HepG2 (cell line): ENCODE data around the gene FAM210A. TPM values are rescaled to one million over a fixed set of nuclear protein-coding genes. Genes with fewer than 3 reads are reported as not detected.

Source experiments
- ATAC-seq: fragments of 200-7000 bp; cut with Tn5 transposase; 3 replicates; pipeline ENCODE4 v1.9.1; 2020; ENCODE audit warnings: mild to moderate bottlenecking, moderate library complexity
- BruUV-seq: library from RNA; stranded (reverse); fragments of 400-500 nt; replicated peaks from 2 replicates; lab custom pipeline; 2021; lab: Mats Ljungman, UMichigan
- CTCF ChIA-PET: fragments of 300-600 bp; formaldehyde crosslinking; extraction: SDS; loops from one replicate; lab custom pipeline; 2021; ENCODE audit warnings: low total read pairs, inconsistent platforms, low intra/inter-chr PET ratio; lab: Yijun Ruan, JAX
- POLR2A ChIA-PET: fragments of 350-600 bp; sonication (Branson Sonifier 250); formaldehyde crosslinking; loops from one replicate; lab custom pipeline; 2020; ENCODE audit warnings: antibody characterized with exemption, inconsistent platforms; lab: Yijun Ruan, JAX
- DNase-seq: peaks from one replicate; pipeline ENCODE4 v3.0.0-alpha.2; 2015; ENCODE audit warnings: low spot score
- FAIRE-seq: peaks from 3 replicates; lab custom pipeline; 2011; peaks lifted over from hg19 to GRCh38; lab: Jason Lieb, UNC
- H2AFZ ChIP-seq: one replicate; pipeline ENCODE4 v1.6.1; 2011; ENCODE audit warnings: low read length, inconsistent platforms
- H3K27ac ChIP-seq: fragments of 300-600 bp; 3 replicates; pipeline ENCODE4 v1.8.0; 2011; ENCODE audit warnings: mixed run types, mild to moderate bottlenecking, mixed read lengths, low read length, inconsistent platforms; ENCODE audit not compliant: insufficient read depth; ENCODE audit errors: extremely low read length
- H3K27me3 ChIP-seq, 2 experiments: fragments of 200-600 bp in 1 of 2; 2 replicates in 1 of 2; 3 replicates in 1 of 2; pipeline versions ENCODE4 v1.6.0 to v1.8.0; 2011; ENCODE audit warnings: low read length in 2 of 2, mild to moderate bottlenecking in 2 of 2, moderate library complexity in 2 of 2, inconsistent platforms in 1 of 2; ENCODE audit not compliant: insufficient read depth in 2 of 2, control insufficient read depth in 1 of 2
- H3K36me3 ChIP-seq, 2 experiments: fragments of 200-600 bp in 1 of 2; replicated peaks in 1 of 2; 2 replicates in 1 of 2; 3 replicates in 1 of 2; pipeline versions ENCODE4 v1.5.1 to v1.8.0; 2011; ENCODE audit warnings: low read length in 2 of 2, inconsistent platforms in 1 of 2; ENCODE audit not compliant: insufficient read depth in 2 of 2, control insufficient read depth in 1 of 2
- H3K4me1 ChIP-seq: 2 replicates; pipeline ENCODE4 v1.5.1; 2012; ENCODE audit warnings: low read length, inconsistent platforms; ENCODE audit not compliant: insufficient read depth
- H3K4me2 ChIP-seq: 2 replicates; pipeline ENCODE4 v1.6.0; 2011; ENCODE audit warnings: low read depth, low read length, inconsistent platforms
- H3K4me3 ChIP-seq, 3 experiments: fragments of 200-600 bp in 1 of 3; sonication (generic), shearing (Covaris generic) in 1 of 3; replicated peaks in 1 of 3; 2 replicates each; pipeline ENCODE4 v1.5.1; 2011 to 2016; ENCODE audit warnings: low read length in 3 of 3, inconsistent platforms in 2 of 3, low read depth in 2 of 3, mild to moderate bottlenecking in 2 of 3, control low read depth in 1 of 3, mixed read lengths in 1 of 3; ENCODE audit not compliant: insufficient read depth in 1 of 3
- H3K79me2 ChIP-seq: one replicate; pipeline ENCODE4 v1.6.1; 2011; ENCODE audit warnings: low read length, inconsistent platforms; ENCODE audit not compliant: insufficient read depth
- H3K9ac ChIP-seq: 2 replicates; pipeline ENCODE4 v1.6.0; 2011; ENCODE audit warnings: mild to moderate bottlenecking, low read depth, low read length, inconsistent platforms; ENCODE audit not compliant: insufficient read depth
- H3K9me3 ChIP-seq: 2 replicates; pipeline ENCODE4 v1.5.1; 2012; ENCODE audit warnings: mild to moderate bottlenecking, low read length
- H4K20me1 ChIP-seq: 2 replicates; pipeline ENCODE4 v1.6.0; 2011; ENCODE audit warnings: inconsistent platforms, mild to moderate bottlenecking, low read length, moderate library complexity; ENCODE audit not compliant: insufficient read depth
- CREB1 ChIP-seq, 2 experiments: fragments of 450-650 bp in 1 of 2; IDR thresholded peaks; 2 replicates each; pipeline ENCODE4 v1.6.1; 2016 to 2017; ENCODE audit warnings: control low read depth in 1 of 2, mild to moderate bottlenecking in 1 of 2, missing compliant biosample characterization in 1 of 2, missing genetic modification characterization in 1 of 2
- PCBP1 ChIP-seq: fragments of 200-400 bp; formaldehyde crosslinking; IDR thresholded peaks from 2 replicates; pipeline ENCODE4 v1.6.1; 2017; ENCODE audit warnings: mild to moderate bottlenecking, low read depth, low read length, borderline replicate concordance
- PHF21A ChIP-seq: sonication (generic); formaldehyde crosslinking; IDR thresholded peaks from 2 replicates; pipeline ENCODE4 v1.5.0; 2020; ENCODE audit warnings: mild to moderate bottlenecking, missing genetic modification reagents
- RELA ChIP-seq: sonication (generic); formaldehyde crosslinking; IDR thresholded peaks from 2 replicates; pipeline ENCODE4 v1.4.0; 2020; ENCODE audit warnings: missing genetic modification reagents
- SRY ChIP-seq: sonication (generic); formaldehyde crosslinking; IDR thresholded peaks from 2 replicates; pipeline ENCODE4 v1.8.0; 2022; ENCODE audit warnings: mild to moderate bottlenecking, missing genetic modification reagents
- TAF15 ChIP-seq: fragments of 200-400 bp; formaldehyde crosslinking; IDR thresholded peaks from one replicate; pipeline ENCODE4 v1.6.1; 2018; ENCODE audit warnings: mild to moderate bottlenecking, low read depth, low read length; ENCODE audit not compliant: poor library complexity, severe bottlenecking
- TBX2 ChIP-seq: sonication (generic); formaldehyde crosslinking; IDR thresholded peaks from 2 replicates; pipeline ENCODE4 v1.5.0; 2020; ENCODE audit warnings: missing genetic modification reagents, mild to moderate bottlenecking, borderline replicate concordance
- THRA ChIP-seq: sonication (generic); formaldehyde crosslinking; IDR thresholded peaks from 2 replicates; pipeline ENCODE4 v1.4.0; 2020; ENCODE audit warnings: missing genetic modification reagents, borderline replicate concordance
- ZFP82 ChIP-seq: sonication (generic); formaldehyde crosslinking; IDR thresholded peaks from 2 replicates; pipeline ENCODE4 v1.5.1; 2020; ENCODE audit warnings: mild to moderate bottlenecking, missing genetic modification reagents, borderline replicate concordance
- ZNF264 ChIP-seq: sonication (generic); formaldehyde crosslinking; IDR thresholded peaks from 2 replicates; pipeline ENCODE4 v1.4.0; 2020; ENCODE audit warnings: missing genetic modification reagents
- ZNF558 ChIP-seq: sonication (generic); formaldehyde crosslinking; IDR thresholded peaks from 2 replicates; pipeline ENCODE4 v1.9.0; 2022; ENCODE audit warnings: mild to moderate bottlenecking, missing genetic modification reagents, borderline replicate concordance
- ZNF790 ChIP-seq: sonication (generic); formaldehyde crosslinking; IDR thresholded peaks from 2 replicates; pipeline ENCODE4 v1.8.0; 2022; ENCODE audit warnings: missing genetic modification reagents, mild to moderate bottlenecking, borderline replicate concordance
- WGBS: methylation state at CpG from one replicate; pipeline ENCODE4 v1.1.6; 2017; ENCODE audit warnings: low lambda C conversion rate; 5-methylcytosine and 5-hydroxymethylcytosine counted together
- in situ Hi-C: cut with HindIII; loops from 2 replicates; pipeline ENCODE4 v1.10.0; 2017; ENCODE audit warnings: low pct_unique_long_range_greater_than_20kb; ENCODE audit not compliant: extremely low pct_ligation_motif_present
- intact Hi-C: fragments of 100-400 bp; cut with micrococcal nuclease; formaldehyde crosslinking; loops from one replicate; pipeline ENCODE4 v1.10.0; 2022; ENCODE audit not compliant: unreplicated experiment
- polyA plus RNA-seq, 8 experiments: library from polyadenylated mRNA; depleted of rRNA in 3 of 8; stranded (reverse) in 7 of 8; unstranded in 1 of 8; fragments of >200 nt; fragmentation: Illumina TruSeq in 4 of 8; extraction: Trizol in 4 of 8; gene quantifications; 2 replicates each; pipeline versions ENCODE4 v1.2.1 to v1.2.3, GENCODE V29; 2011 to 2016; ENCODE audit warnings: low read depth in 4 of 8, missing spikeins in 1 of 8, mixed read lengths in 1 of 8; ENCODE audit not compliant: insufficient read depth in 1 of 8
- total RNA-seq, 5 experiments: library from RNA; depleted of rRNA; stranded (reverse); fragments of >200 nt; fragmentation: Illumina TruSeq; extraction: Trizol; gene quantifications; 2 replicates each; pipeline ENCODE4 v1.2.3, GENCODE V29; 2016; ENCODE audit warnings: low read depth in 1 of 5
- TF ChIP-seq, protein P1 (sequence below): sonication (generic); formaldehyde crosslinking; IDR thresholded peaks from 2 replicates; pipeline ENCODE4 v1.4.0; 2020; ENCODE audit warnings: missing genetic modification reagents
- TF ChIP-seq, protein P2 (sequence below): sonication (generic); formaldehyde crosslinking; IDR thresholded peaks from 2 replicates; pipeline ENCODE4 v1.5.1; 2020; ENCODE audit warnings: missing genetic modification reagents, mild to moderate bottlenecking, borderline replicate concordance

The FAM210A gene
- total and polyA plus RNA-seq, 2 of the 13 experiments (the other 11 are each of a cell fraction or from before 2014, with no cell fraction given) = 33.2 to 37.5 TPM

DNA sequence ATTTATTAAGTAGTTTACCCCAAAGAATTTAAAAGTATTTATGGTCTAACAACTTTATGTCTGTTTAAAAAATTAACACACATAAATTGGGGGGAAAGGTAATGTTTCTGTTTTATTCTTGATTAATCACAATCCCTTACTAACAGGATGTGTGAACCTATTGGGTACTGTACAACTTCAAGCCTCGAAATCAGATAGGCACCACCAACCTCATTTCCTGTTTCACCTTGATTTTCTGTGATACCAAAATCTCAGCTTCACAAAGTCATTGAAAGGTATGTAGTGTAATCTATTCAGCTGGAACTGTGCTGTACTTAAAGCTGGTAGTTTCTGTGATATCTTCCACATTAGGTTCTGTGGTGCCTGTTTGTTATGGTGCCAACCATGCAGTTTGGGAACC lies 4.1 kb upstream of the FAM210A start (continued):
- TF ChIP-seq TBX2 (CRISPR knock-in tag) (no peak), THRA (CRISPR knock-in tag) (no peak)

DNA sequence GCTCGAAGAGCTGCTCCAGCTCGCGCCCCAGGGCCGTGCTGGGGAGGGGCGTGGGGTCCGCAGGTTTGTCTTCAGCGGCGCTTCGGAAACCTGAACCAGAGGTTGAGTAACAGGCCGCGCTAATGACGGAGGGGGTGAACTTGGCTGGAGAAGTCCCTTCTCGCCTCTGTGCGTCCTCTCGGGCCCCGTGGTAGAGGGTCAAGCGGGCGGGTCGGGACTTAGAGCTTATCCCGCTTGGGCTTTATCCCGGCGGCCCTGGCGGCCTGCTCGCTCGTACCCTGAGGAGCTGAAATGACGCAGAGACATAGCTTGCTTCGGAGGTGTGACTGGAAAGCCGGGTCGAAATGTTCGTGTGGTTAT lies 594 bp upstream of the FAM210A start:
- no TSS peak for BruUV-seq
- Histone ChIP-seq H4K20me1 (peaks cover 24% of the 10 kb centered on the region), H3K27ac (peak overlapping the region; percentile 91), H3K4me3 (peak overlapping the region; percentile 85 to 95 (median 90)), H3K9ac (peak overlapping the region; percentile 88), H3K4me1 (peaks cover 60% of the 10 kb centered on the region), H2AFZ (no peak overlapping the region), H3K27me3 (no peaks in the 10 kb centered on the region; a peak in 1 of 5 replicates), H3K4me2 (peak overlapping the region; percentile 81), H3K79me2 (peaks cover 92% of the 10 kb centered on the region), H3K9me3 (no peaks in the 10 kb centered on the region), H3K36me3 (peaks cover 0 to 8% of the 10 kb centered on the region in 2 experiments; a peak in 3 of 5 replicates)
- ChIA-PET CTCF (no interaction called here), POLR2A (interaction anchor here (0.7 to 1.9 kb wide), 4 partner anchors 9 to 511 kb away, joined by 3 to 6 read pairs (median 4); no protein-coding TSS in a partner anchor)
- FAIRE-seq (no peak), DNase-seq (peak; percentile 43), ATAC-seq (peak; percentile 68)
- WGBS = 0% methylated on average over 5 of the region's 30 CpGs
- intact Hi-C loops (loop anchor here (5.0 kb wide), 1 partner anchor 170 kb away; no protein-coding TSS in a partner anchor), in situ Hi-C loops (no loop called here)
- TF ChIP-seq ZNF264 (CRISPR knock-in tag) = no peak
- 0 out of 2 replicates have a peak, but pooled peaks have one; percentile 55 for TF ChIP-seq ZNF790
- peak; percentile 70 for TF ChIP-seq TAF15
- 0 out of 2 replicates have a peak, but pooled peaks have one; percentile 54 for TF ChIP-seq PCBP1
- TF ChIP-seq, protein P1, sequence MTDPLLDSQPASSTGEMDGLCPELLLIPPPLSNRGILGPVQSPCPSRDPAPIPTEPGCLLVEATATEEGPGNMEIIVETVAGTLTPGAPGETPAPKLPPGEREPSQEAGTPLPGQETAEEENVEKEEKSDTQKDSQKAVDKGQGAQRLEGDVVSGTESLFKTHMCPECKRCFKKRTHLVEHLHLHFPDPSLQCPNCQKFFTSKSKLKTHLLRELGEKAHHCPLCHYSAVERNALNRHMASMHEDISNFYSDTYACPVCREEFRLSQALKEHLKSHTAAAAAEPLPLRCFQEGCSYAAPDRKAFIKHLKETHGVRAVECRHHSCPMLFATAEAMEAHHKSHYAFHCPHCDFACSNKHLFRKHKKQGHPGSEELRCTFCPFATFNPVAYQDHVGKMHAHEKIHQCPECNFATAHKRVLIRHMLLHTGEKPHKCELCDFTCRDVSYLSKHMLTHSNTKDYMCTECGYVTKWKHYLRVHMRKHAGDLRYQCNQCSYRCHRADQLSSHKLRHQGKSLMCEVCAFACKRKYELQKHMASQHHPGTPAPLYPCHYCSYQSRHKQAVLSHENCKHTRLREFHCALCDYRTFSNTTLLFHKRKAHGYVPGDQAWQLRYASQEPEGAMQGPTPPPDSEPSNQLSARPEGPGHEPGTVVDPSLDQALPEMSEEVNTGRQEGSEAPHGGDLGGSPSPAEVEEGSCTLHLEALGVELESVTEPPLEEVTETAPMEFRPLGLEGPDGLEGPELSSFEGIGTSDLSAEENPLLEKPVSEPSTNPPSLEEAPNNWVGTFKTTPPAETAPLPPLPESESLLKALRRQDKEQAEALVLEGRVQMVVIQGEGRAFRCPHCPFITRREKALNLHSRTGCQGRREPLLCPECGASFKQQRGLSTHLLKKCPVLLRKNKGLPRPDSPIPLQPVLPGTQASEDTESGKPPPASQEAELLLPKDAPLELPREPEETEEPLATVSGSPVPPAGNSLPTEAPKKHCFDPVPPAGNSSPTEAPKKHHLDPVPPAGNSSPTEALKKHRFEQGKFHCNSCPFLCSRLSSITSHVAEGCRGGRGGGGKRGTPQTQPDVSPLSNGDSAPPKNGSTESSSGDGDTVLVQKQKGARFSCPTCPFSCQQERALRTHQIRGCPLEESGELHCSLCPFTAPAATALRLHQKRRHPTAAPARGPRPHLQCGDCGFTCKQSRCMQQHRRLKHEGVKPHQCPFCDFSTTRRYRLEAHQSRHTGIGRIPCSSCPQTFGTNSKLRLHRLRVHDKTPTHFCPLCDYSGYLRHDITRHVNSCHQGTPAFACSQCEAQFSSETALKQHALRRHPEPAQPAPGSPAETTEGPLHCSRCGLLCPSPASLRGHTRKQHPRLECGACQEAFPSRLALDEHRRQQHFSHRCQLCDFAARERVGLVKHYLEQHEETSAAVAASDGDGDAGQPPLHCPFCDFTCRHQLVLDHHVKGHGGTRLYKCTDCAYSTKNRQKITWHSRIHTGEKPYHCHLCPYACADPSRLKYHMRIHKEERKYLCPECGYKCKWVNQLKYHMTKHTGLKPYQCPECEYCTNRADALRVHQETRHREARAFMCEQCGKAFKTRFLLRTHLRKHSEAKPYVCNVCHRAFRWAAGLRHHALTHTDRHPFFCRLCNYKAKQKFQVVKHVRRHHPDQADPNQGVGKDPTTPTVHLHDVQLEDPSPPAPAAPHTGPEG (CRISPR knock-in tag) = peak; percentile 77; the same call in 1 of the 2 replicates
- TF ChIP-seq ZFP82 (CRISPR knock-in tag) = no peak
- TF ChIP-seq SRY (CRISPR knock-in tag) = peak; percentile 20; the same call in 1 of the 2 replicates
- 0 out of 2 replicates have a peak, but pooled peaks have one; percentile 21 for TF ChIP-seq ZNF558 (CRISPR knock-in tag)
- no peak for TF ChIP-seq RELA (CRISPR knock-in tag)
- peak; percentile 25; the same call in 1 of the 2 replicates for TF ChIP-seq PHF21A (CRISPR knock-in tag)
- TF ChIP-seq CREB1 (IDR thresholded peaks at IDR 0.05) = no peak
- TF ChIP-seq CREB1 (CRISPR knock-in tag; IDR thresholded peaks at IDR 0.05) = no peak
- TF ChIP-seq, protein P2, sequence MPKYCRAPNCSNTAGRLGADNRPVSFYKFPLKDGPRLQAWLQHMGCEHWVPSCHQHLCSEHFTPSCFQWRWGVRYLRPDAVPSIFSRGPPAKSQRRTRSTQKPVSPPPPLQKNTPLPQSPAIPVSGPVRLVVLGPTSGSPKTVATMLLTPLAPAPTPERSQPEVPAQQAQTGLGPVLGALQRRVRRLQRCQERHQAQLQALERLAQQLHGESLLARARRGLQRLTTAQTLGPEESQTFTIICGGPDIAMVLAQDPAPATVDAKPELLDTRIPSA (CRISPR knock-in tag) = 0 out of 2 replicates have a peak, but pooled peaks have one; percentile 13
